K562 (cell line): ENCODE measurements around the gene RNU6-7. TPM values are rescaled to one million over a fixed set of nuclear protein-coding genes. Genes with fewer than 3 reads are reported as not detected.

ENCODE experiments used
- ATAC-seq: fragments of 200-7000 bp; cut with Tn5 transposase; 3 replicates; pipeline ENCODE4 v1.9.1; 2020; ENCODE audit warnings: moderate library complexity
- BruUV-seq: library from RNA; stranded (reverse); fragments of 400-500 nt; replicated peaks from 2 replicates; lab custom pipeline; 2021; lab: Mats Ljungman, UMichigan
- CTCF ChIA-PET: fragments of 300-600 bp; formaldehyde crosslinking; extraction: SDS; loops from one replicate; lab custom pipeline; 2021; ENCODE audit warnings: low intra/inter-chr PET ratio; lab: Yijun Ruan, JAX
- POLR2A ChIA-PET: fragments of 300-600, 350-650 bp; sonication (Branson Sonifier 250); formaldehyde crosslinking; extraction: SDS; loops from one replicate; lab custom pipeline; 2021; ENCODE audit warnings: antibody characterized with exemption, inconsistent platforms; lab: Yijun Ruan, JAX
- DNase-seq, 4 experiments: peaks; one replicate each; pipeline versions ENCODE4 v3.0.0 to v3.0.0-alpha.2; 2011 to 2018; ENCODE audit warnings: low spot score in 3 of 4, mixed read lengths in 3 of 4; ENCODE audit errors: extremely low read depth in 1 of 4
- FAIRE-seq: peaks from 2 replicates; lab custom pipeline; 2011; peaks lifted over from hg19 to GRCh38; lab: Jason Lieb, UNC
- H2AFZ ChIP-seq: 2 replicates; pipeline ENCODE4 v1.6.0; 2011; ENCODE audit warnings: low read depth, low read length, control low read depth, inconsistent platforms
- H3K27ac ChIP-seq: fragments of 200-600 bp; 3 replicates; pipeline ENCODE4 v1.8.0; 2011; ENCODE audit warnings: low read depth, mild to moderate bottlenecking, control low read depth, inconsistent platforms, low read length, moderate library complexity, mixed read lengths; ENCODE audit errors: extremely low read depth
- H3K27me3 ChIP-seq, 2 experiments: fragments of 300-600 bp in 1 of 2; 2 replicates in 1 of 2; 3 replicates in 1 of 2; pipeline versions ENCODE4 v1.6.0 to v1.8.0; 2011; ENCODE audit warnings: inconsistent platforms in 2 of 2, low read length in 2 of 2, mild to moderate bottlenecking in 1 of 2, mixed read lengths in 1 of 2, moderate library complexity in 1 of 2; ENCODE audit not compliant: control insufficient read depth in 2 of 2, insufficient read depth in 2 of 2
- H3K36me3 ChIP-seq: fragments of 300-600 bp; 3 replicates; pipeline ENCODE4 v1.8.0; 2011; ENCODE audit warnings: mild to moderate bottlenecking, low read length, inconsistent platforms; ENCODE audit not compliant: control insufficient read depth, insufficient read depth
- H3K4me1 ChIP-seq, 2 experiments: fragments of 200-600 bp in 1 of 2; replicated peaks in 1 of 2; 2 replicates in 1 of 2; 3 replicates in 1 of 2; pipeline versions ENCODE4 v1.5.1 to v1.8.0; 2011; ENCODE audit warnings: inconsistent platforms in 2 of 2, low read length in 2 of 2, mild to moderate bottlenecking in 1 of 2, mixed read lengths in 1 of 2, moderate library complexity in 1 of 2; ENCODE audit not compliant: control insufficient read depth in 2 of 2, insufficient read depth in 2 of 2
- H3K4me2 ChIP-seq: 2 replicates; pipeline ENCODE4 v1.6.1; 2011; ENCODE audit warnings: low read length, control low read depth, inconsistent platforms, mixed read lengths; ENCODE audit not compliant: insufficient read depth
- H3K4me3 ChIP-seq: fragments of 200-600 bp; sonication (generic), shearing (Covaris generic); 2 replicates; pipeline ENCODE4 v1.5.1; 2016; ENCODE audit warnings: control low read depth, inconsistent platforms
- H3K79me2 ChIP-seq: fragments of 200-600 bp; 3 replicates; pipeline ENCODE4 v1.8.0; 2011; ENCODE audit warnings: low read length, inconsistent platforms; ENCODE audit not compliant: control insufficient read depth, insufficient read depth
- H3K9ac ChIP-seq, 2 experiments: 2 replicates each; pipeline versions ENCODE4 v1.6.0 to v1.6.1; 2011; ENCODE audit warnings: low read depth in 2 of 2, low read length in 2 of 2, control low read depth in 1 of 2, inconsistent platforms in 1 of 2, mild to moderate bottlenecking in 1 of 2, mixed read lengths in 1 of 2; ENCODE audit not compliant: insufficient read depth in 1 of 2
- H3K9me1 ChIP-seq: one replicate; pipeline ENCODE4 v1.6.0; 2011; ENCODE audit warnings: inconsistent platforms, mild to moderate bottlenecking, low read length, moderate library complexity; ENCODE audit not compliant: control insufficient read depth, insufficient read depth
- H3K9me3 ChIP-seq: replicated peaks from 2 replicates; pipeline ENCODE4 v1.5.1; 2011; ENCODE audit warnings: low read depth, low read length, inconsistent platforms; ENCODE audit not compliant: control insufficient read depth, insufficient read depth
- H4K20me1 ChIP-seq: replicated peaks from 2 replicates; pipeline ENCODE4 v1.6.1; 2011; ENCODE audit warnings: low read length, inconsistent platforms, mixed read lengths; ENCODE audit not compliant: control insufficient read depth, insufficient read depth
- CBFB ChIP-seq: sonication (generic); formaldehyde crosslinking; IDR thresholded peaks from 2 replicates; pipeline ENCODE4 v1.4.0; 2020; ENCODE audit warnings: mild to moderate bottlenecking, missing genetic modification reagents
- CHCHD3 ChIP-seq: fragments of 250-450 bp; sonication (Bioruptor Pico); IDR thresholded peaks from 2 replicates; pipeline ENCODE4 v2.1.2; 2022; ENCODE audit warnings: mild to moderate bottlenecking
- ERF ChIP-seq: fragments of 450-650 bp; formaldehyde crosslinking; IDR thresholded peaks from 2 replicates; pipeline ENCODE4 v1.4.0; 2020; ENCODE audit warnings: mild to moderate bottlenecking, mixed read lengths
- EZH2 ChIP-seq: IDR thresholded peaks from 2 replicates; pipeline ENCODE4 v1.6.1; 2012; ENCODE audit warnings: low read depth, mild to moderate bottlenecking, inconsistent platforms, low read length, borderline replicate concordance
- FOXJ2 ChIP-seq: fragments of 200-800 bp; sonication (Bioruptor generic); IDR thresholded peaks from 2 replicates; pipeline ENCODE4 v1.6.1; 2016; ENCODE audit warnings: missing genetic modification characterization, missing compliant biosample characterization
- HNRNPK ChIP-seq: fragments of 200-400 bp; formaldehyde crosslinking; IDR thresholded peaks from one replicate; pipeline ENCODE4 v1.6.1; 2018; ENCODE audit warnings: mild to moderate bottlenecking, low read depth, low read length; ENCODE audit not compliant: poor library complexity, severe bottlenecking
- ID3 ChIP-seq, 2 experiments: fragments of 250-450 bp in 1 of 2; fragments of 450-650 bp in 1 of 2; sonication (Bioruptor Pico) in 1 of 2; IDR thresholded peaks; 2 replicates each; pipeline versions ENCODE4 v1.6.1 to v1.8.0; 2016 to 2021; ENCODE audit warnings: mild to moderate bottlenecking in 2 of 2, moderate library complexity in 2 of 2, missing compliant biosample characterization in 1 of 2, missing genetic modification characterization in 1 of 2
- KDM2B ChIP-seq: fragments of 250-450 bp; sonication (Bioruptor Pico); IDR thresholded peaks from 2 replicates; pipeline ENCODE4 v1.8.0; 2021; ENCODE audit warnings: mild to moderate bottlenecking, moderate library complexity
- LCOR ChIP-seq: sonication (generic); formaldehyde crosslinking; IDR thresholded peaks from 2 replicates; pipeline ENCODE4 v1.8.0; 2022; ENCODE audit warnings: mild to moderate bottlenecking, missing genetic modification reagents
- MCM2 ChIP-seq: fragments of 450-650 bp; IDR thresholded peaks from 2 replicates; pipeline ENCODE4 v1.6.1; 2017; ENCODE audit warnings: low read depth, mild to moderate bottlenecking
- MCM5 ChIP-seq: fragments of 450-650 bp; IDR thresholded peaks from 2 replicates; pipeline ENCODE4 v1.6.1; 2016; ENCODE audit warnings: low read depth
- MED1 ChIP-seq: sonication (generic); formaldehyde crosslinking; IDR thresholded peaks from 2 replicates; pipeline ENCODE4 v1.8.1; 2023; ENCODE audit warnings: missing genetic modification reagents, borderline replicate concordance
- NBN ChIP-seq: fragments of 450-650 bp; IDR thresholded peaks from 2 replicates; pipeline ENCODE4 v1.6.1; 2016; ENCODE audit warnings: low read depth, mild to moderate bottlenecking
- RBM15 ChIP-seq: fragments of 200-400 bp; formaldehyde crosslinking; IDR thresholded peaks from 2 replicates; pipeline ENCODE4 v1.6.1; 2018; ENCODE audit warnings: mild to moderate bottlenecking, low read length, moderate library complexity; ENCODE audit not compliant: insufficient read depth
- RCOR1 ChIP-seq, 2 experiments: IDR thresholded peaks; 2 replicates each; pipeline ENCODE4 v1.6.1; 2012; ENCODE audit warnings: low read depth in 2 of 2, low read length in 2 of 2, borderline replicate concordance in 1 of 2, improper control_type of control experiment in 1 of 2
- ZNF589 ChIP-seq: fragments of 200-800 bp; sonication (Bioruptor generic); IDR thresholded peaks from 2 replicates; pipeline ENCODE4 v1.6.1; 2016; ENCODE audit warnings: low read depth, missing genetic modification characterization, missing compliant biosample characterization
- WGBS: fragments of 100-300 bp; shearing (Covaris generic); methylation state at CpG from one replicate; pipeline ENCODE4 v1.1.6; 2016; ENCODE audit warnings: low coverage, mixed read lengths; ENCODE audit not compliant: insufficient coverage; ENCODE audit errors: missing lambda C conversion rate; 5-methylcytosine and 5-hydroxymethylcytosine counted together
- in situ Hi-C: fragments of 300-500 bp; cut with MboI; formaldehyde crosslinking; loops from 4 replicates; pipeline ENCODE4 v1.15.0; 2018; ENCODE audit warnings: inconsistent platforms, mixed read lengths
- intact Hi-C: fragments of 100-400 bp; cut with micrococcal nuclease; formaldehyde crosslinking; loops from 2 replicates; pipeline ENCODE4 v1.14.2; 2022
- polyA plus RNA-seq, 8 experiments: library from polyadenylated mRNA; depleted of rRNA in 4 of 8; stranded (reverse) in 5 of 8; unstranded in 3 of 8; fragments of >200 nt; fragmentation: Nextera tagmentation in 2 of 8; fragmentation: Illumina TruSeq in 1 of 8; extraction: Ambion mirVana in 2 of 8; extraction: Trizol in 1 of 8; gene quantifications; 2 replicates each; pipeline versions ENCODE4 v1.2.1 to v1.2.3, GENCODE V29; 2011 to 2014; ENCODE audit warnings: inconsistent platforms in 1 of 8, missing spikeins in 1 of 8
- total RNA-seq, 7 experiments: library from RNA; depleted of rRNA in 6 of 7; stranded (reverse); fragments of >200 nt in 6 of 7; fragmentation: Illumina TruSeq in 2 of 7; extraction: Trizol in 2 of 7; gene quantifications; 2 replicates each; pipeline versions ENCODE4 v1.2.1 to v1.2.3, GENCODE V29; 2011 to 2021; ENCODE audit warnings: low replicate concordance in 1 of 7
- TF ChIP-seq, protein P1 (sequence below): fragments of 250-450 bp; sonication (Bioruptor Pico); IDR thresholded peaks from 2 replicates; pipeline ENCODE4 v1.6.1; 2021; ENCODE audit warnings: mild to moderate bottlenecking
- TF ChIP-seq, protein P2 (sequence below): fragments of 250-450 bp; sonication (Bioruptor Pico); IDR thresholded peaks from 2 replicates; pipeline ENCODE4 v1.5.0; 2021; ENCODE audit warnings: mild to moderate bottlenecking, moderate library complexity
- TF ChIP-seq, protein P3 (sequence below): fragments of 250-450 bp; sonication (Bioruptor Pico); IDR thresholded peaks from 2 replicates; pipeline ENCODE4 v1.5.0; 2021

The RNU6-7 gene
- total and polyA plus RNA-seq, 9 of the 15 experiments (the other 6 are each of a cell fraction or from before 2014, with no cell fraction given): not detected

DNA sequence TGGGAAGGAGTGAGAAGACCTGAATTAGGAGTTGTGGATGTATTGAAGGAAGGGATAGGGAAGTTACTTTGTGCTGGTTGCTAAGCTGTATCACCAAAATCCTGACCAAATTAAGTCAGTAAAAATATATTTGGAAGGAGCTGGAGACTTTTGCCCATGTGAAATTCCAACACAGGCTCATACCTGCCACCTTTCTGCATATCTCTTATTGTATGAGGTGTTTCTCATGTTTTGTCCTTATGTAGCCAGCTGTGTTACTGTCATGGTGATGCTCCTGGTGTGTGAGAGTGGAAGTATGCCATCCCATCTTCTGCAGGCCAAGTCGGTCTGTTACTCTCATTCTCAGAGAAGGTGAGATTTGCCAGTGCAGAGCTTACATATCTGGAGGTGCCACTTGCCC, 30.6 kb downstream of the RNU6-7 start:
- Histone ChIP-seq H2AFZ (no peak overlapping the region), H3K4me2 (no peak overlapping the region), H3K4me3 (no peak overlapping the region), H3K36me3 (no peaks in the 10 kb centered on the region), H3K9ac (no peak overlapping the region), H3K9me1 (no peaks in the 10 kb centered on the region), H3K4me1 (no peaks in the 10 kb centered on the region), H3K27ac (no peak overlapping the region), H3K79me2 (no peaks in the 10 kb centered on the region), H3K27me3 (no peaks in the 10 kb centered on the region), H3K9me3 (no peaks in the 10 kb centered on the region), H4K20me1 (no peaks in the 10 kb centered on the region)
- ChIA-PET CTCF (no interaction called here), POLR2A (no interaction called here)
- intact Hi-C loops: no loop called here
- 0% methylated on average over 1 of the region's 1 CpG for WGBS
- no TSS peak for BruUV-seq
- FAIRE-seq (no peak), DNase-seq (no peak), ATAC-seq (no peak)
- in situ Hi-C loops: no loop called here
- no peak for TF ChIP-seq FOXJ2 (tag)
- TF ChIP-seq, protein P1, sequence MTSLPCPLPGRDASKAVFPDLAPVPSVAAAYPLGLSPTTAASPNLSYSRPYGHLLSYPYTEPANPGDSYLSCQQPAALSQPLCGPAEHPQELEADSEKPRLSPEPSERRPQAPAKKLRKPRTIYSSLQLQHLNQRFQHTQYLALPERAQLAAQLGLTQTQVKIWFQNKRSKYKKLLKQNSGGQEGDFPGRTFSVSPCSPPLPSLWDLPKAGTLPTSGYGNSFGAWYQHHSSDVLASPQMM (CRISPR knock-in tag): no peak
- TF ChIP-seq HNRNPK: no peak
- TF ChIP-seq ZNF589: no peak
- no peak for TF ChIP-seq CHCHD3 (CRISPR knock-in tag)
- TF ChIP-seq RCOR1 (IDR thresholded peaks at IDR 0.05; ENCODE audit: borderline replicate concordance in 1 of 2, low read depth in 2 of 2, low read length in 2 of 2): no peak
- no peak for TF ChIP-seq CBFB (CRISPR knock-in tag)
- no peak for TF ChIP-seq LCOR
- TF ChIP-seq ID3 (CRISPR knock-in tag; IDR thresholded peaks at IDR 0.05): no peak
- no peak for TF ChIP-seq ID3 (tag; IDR thresholded peaks at IDR 0.05)
- TF ChIP-seq MCM5: no peak
- no peak for TF ChIP-seq RBM15
- no peak for TF ChIP-seq MCM2
- TF ChIP-seq, protein P2, sequence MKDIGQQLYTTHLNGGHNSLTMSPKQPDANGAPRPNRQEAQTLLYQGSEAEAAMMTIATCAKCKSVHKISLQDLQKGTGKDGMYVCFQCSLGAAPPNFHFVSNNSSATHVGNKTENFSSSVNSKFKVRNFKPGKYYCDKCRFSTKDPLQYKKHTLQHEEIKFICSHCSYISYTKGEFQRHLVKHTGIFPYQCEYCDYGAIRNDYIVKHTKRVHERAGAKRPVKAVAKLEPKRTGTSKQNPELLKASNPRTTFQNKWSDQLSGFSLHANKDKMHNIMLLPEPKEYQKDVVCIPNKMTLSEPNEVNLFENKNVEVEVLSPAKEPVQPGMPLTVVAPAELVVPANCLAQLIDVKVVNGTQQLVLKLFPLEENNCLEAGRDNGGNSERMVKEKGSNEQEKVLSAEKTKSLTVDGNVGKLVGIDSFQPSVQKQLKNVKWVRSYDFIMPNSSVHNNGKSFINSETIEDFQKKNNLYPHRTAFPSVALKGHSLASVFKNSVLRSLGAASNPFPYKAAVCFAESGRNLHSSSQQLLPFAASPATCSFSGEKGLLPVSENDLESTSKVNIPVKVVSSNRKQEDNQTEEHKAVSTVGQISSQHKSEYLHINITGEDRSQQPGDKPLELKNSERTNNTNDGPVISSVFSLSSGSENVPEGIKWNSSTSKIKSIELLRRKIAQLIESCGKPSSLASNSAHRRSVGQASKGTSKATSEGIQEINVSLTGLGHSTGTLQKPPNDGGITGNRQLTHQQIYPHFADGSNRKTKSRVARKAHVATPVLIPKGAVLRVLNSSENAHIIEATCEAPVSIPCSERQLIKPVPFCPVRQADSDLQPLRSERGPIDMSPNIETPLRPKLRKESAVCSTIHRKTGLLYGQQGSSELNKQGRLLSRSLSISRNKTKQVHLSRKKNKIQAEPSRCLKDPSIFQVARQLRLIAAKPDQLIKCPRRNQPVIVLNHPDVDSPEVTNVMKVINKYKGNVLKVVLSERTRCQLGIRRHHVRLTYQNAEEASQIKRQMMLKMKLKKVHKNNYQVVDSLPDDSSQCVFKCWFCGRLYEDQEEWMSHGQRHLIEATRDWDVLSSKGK (CRISPR knock-in tag): no peak
- no peak for TF ChIP-seq ERF (CRISPR knock-in tag)
- TF ChIP-seq KDM2B (CRISPR knock-in tag): no peak
- TF ChIP-seq EZH2: no peak
- TF ChIP-seq, protein P3, sequence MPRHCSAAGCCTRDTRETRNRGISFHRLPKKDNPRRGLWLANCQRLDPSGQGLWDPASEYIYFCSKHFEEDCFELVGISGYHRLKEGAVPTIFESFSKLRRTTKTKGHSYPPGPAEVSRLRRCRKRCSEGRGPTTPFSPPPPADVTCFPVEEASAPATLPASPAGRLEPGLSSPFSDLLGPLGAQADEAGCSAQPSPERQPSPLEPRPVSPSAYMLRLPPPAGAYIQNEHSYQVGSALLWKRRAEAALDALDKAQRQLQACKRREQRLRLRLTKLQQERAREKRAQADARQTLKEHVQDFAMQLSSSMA (CRISPR knock-in tag): no peak
- no peak for TF ChIP-seq NBN
- TF ChIP-seq MED1 (CRISPR knock-in tag): no peak
